Anterior cingulate cortex (tissue), 58 donors: Measurements from ENCODE around the gene CXCL11.
"Not testable (repeated sequence)": the region's sequence is repeated elsewhere in the genome, so short reads cannot be mapped to it uniquely, and the experiment has no call there.

Source experiments
- DNase-seq, 58 donors: peaks; one replicate each; lab custom pipeline; 2025; lab: John Stamatoyannopoulos, UW

CXCL11 gene

GRCh38 chr4:76044686-76045085 is 8.8 kb upstream of the CXCL11 start:
- DNase-seq = not testable (repeated sequence)

GRCh38 chr4:76043306-76043705 is 7.4 kb upstream of the CXCL11 start:
- not testable (repeated sequence) for DNase-seq

DNA sequence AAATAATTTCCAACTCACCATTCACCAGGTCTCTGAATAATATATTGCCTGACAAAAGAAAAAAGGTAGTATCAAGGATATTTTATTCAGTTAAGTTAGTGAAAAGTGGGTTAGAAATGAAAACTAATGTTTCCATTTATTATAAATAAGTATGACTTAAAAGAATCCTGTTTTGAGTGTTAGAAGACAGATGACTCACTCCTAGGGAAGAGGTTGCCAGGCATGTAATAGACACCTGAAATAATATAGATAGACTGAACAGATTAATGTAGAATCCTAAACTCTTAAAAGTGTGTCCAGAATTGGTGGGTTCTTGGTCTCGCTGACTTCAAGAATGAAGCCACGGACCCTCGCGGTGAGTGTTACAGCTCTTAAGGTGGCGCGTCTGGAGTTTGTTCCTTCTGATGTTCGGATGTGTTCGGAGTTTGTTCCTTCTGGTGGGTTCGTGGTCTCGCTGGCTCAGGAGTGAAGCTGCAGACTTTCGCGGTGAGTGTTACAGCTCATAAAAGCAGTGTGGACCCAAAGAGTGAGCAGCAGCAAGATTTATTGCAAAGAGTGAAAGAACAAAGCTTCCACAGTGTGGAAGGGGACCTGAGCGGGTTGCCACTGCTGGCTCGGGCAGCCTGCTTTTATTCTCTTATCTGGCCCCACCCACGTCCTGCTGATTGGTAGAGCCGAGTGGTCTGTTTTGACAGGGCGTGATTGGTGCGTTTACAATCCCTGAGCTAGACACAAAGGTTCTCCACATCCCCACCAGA is 6.5 kb upstream of the CXCL11 start:
- not testable (repeated sequence) for DNase-seq

DNA sequence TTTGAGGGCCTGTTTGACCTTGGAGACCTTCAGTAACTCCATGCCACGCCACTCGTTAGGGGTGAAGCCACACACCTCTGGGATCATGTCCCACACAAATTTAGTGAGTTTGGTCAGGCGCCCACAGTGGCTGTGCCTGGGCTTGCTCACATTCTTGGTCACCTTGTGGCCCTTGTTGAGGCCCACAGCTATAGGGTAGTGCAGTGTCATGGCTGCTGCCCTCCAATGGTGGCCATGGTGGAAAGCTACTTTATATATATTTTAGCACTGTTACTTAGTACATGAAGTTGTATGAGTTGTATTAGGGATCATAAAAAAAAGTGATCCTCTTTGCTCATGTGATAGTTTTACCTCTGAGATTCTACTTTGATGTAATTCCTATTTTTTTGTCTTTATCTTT is 985 bp upstream of the CXCL11 start:
- no peak for DNase-seq

DNA sequence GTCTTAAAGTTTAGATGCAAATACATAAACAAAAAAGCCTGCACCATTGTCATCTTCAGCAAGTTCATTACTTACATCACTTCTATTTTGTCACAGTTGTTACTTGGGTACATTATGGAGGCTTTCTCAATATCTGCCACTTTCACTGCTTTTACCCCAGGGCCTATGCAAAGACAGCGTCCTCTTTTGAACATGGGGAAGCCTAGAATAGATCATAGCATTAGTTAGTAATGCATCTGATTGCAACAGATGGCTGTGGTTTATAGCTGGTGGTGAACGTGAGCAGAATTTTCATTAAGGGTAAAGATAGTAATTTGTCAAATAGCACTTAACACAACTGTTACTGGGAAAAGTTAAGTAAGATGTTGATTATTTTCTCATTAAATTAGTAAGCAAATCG is 729 bp downstream of the CXCL11 start:
- DNase-seq = no peak

DNA sequence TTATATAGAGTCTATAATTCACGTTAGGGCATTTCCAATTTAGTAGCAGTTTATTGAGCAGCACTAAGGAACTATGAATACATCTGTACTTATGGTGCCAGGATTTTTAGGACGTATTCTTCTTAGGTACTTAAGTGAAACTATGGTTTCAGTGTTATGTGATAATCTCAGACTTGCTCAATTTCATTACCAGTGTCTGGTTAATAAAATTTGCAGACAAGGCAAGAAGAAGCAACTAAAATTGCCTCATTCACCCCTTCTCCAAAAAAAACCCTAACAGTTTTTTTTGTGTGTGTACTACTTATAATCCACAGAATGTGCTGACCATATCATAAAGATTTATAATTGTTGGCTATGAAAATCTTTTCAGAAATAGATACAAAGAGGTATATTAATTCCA is 6.6 kb downstream of the CXCL11 start:
- DNase-seq = no peak

DNA sequence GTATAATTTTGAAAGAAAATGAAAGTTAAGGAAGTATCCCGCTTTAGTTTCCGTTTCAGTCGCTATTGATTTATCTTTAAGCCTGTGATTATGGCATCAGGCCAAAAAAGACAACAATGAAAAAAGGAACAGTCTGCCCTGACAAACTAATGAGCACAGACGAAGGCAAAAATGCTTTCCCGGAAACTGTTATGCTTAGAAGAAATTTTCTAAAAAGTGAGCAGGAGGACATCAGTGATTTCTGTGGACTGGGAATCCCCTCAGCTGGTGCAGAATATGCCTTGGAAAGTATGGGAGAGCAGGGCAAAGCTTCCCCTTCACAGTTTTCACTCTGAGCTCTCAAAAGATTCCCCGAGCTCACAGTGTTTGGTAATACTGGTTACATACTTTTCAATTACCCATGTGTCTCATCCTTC is 7.5 kb downstream of the CXCL11 start:
- peak in 1 of 58 donors; percentile 26 for DNase-seq

GRCh38 chr4:76024065-76024464 is 11.8 kb downstream of the CXCL11 start:
- no peak for DNase-seq

DNA sequence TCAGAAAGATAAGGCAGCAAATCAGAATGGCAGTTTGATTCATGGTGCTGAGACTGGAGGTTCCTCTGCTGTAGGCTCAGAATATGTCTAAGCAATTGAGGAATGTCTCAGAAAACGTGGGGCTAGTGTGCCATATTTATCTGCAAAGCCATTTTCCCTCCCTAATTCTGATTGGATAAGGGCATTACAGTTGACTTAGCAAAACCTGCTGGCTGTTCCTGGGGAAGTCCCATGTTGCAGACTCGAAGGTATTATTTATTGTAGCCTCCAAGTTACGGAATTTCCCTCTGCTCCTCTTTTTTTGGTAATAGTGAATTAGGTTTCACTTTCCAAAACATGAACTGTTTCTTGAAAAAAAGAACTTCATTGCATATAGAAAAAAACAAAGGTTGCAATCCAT is 12.5 kb downstream of the CXCL11 start, which contains the start of gene CXCL10:
Gene CXCL10, minus strand, starts transcription at position 109 of the 400 bp plus-strand sequence. Its CDS starts 66 bp downstream, at position 43.
- no peak for DNase-seq

- no peak for DNase-seq
Measured at GRCh38 chr4:76022677-76023076, 13.2 kb downstream of the CXCL11 start.

DNA sequence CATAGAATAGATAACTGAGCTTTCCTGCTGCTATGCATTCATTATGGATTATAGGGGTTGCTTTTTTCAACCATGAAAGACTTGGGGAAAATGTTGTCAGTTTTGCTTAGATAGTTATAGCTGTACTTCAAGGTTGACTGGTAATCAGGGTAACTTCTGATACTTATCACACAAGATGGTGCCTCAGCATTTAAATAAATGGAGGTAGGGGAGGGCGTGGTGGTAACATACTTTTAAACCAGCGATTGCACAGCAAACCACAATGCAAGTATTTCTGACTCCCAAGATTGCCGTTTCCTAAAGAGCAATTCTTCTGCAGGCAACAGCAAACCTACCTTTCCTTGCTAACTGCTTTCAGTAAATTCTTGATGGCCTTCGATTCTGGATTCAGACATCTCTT is 13.8 kb downstream of the CXCL11 start:
- DNase-seq = no peak

DNA sequence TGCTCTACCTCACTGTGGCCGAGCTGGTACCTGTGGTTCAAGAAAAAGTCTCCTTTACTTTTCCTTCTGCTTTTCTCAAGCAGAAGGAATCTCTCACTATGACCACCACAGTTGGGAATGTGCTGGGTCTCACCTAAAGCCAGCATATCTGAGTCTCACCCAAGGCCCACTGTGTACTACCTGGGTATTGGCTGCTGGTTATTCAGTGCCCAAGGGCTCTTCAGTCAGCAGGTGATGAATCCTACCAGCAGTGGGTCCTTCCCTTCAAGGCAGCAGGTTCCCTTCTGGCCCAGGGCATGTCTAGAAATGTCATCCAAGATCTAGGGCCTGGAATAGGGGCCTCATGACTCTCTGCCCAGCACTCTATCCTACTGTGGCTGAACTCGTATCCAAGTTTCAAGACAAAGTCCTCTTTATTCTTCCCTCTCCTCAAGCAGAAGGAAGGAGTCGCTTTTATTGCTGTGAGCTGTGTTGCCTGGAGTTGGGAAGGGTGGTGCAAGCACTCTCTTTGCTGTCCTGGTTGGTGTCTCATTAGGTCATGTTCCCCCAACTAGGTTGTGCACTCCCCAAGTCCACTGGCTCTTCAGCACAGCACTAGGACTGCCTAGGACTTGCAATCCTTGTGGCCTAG is 18.7 kb downstream of the CXCL11 start:
- DNase-seq = no peak

DNA sequence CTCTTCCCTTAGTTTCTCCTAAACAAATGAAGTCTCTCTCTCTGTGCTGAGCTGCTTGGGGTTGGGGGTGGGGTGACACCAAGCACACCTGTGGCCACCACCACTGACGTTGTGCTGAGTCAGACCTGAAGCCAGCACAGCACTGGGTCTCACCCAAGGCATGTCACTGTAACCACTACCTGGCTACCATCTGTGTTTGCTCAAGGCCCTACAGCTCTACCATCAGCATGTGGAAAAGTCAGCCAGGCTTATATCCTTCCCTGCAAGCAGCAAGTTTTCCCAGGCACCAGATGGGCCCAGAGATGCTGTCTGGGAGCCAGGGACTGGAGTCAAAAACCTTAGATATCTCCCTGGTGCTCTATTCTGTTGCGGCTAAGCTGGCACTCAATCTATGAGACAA is 19.5 kb downstream of the CXCL11 start:
- DNase-seq = peak in 6 of 58 donors; percentile 5 to 30 (median 10)

- DNase-seq = no peak
Measured at GRCh38 chr4:76013540-76013939, 22.3 kb downstream of the CXCL11 start.

DNA sequence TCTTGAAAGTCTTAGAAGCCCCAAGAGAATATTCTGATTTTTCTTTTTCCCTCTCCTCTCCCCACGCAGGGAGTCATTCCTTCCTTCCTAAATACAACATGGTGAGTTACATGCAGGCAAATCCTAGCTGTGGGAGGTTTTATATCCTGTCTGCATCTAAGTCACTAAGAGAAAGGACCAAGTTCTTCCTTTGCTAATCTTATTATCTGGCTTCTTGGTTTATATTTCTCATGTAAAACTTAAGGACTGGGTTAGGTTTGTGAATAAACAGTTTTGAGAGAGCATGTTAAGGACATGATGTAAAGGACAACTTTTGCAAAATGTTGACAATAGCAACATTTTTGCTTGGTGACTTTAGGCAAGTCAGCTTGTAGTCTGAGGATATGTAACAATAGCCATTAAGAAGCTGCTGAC is 23.5 kb downstream of the CXCL11 start:
- DNase-seq = no peak

DNA sequence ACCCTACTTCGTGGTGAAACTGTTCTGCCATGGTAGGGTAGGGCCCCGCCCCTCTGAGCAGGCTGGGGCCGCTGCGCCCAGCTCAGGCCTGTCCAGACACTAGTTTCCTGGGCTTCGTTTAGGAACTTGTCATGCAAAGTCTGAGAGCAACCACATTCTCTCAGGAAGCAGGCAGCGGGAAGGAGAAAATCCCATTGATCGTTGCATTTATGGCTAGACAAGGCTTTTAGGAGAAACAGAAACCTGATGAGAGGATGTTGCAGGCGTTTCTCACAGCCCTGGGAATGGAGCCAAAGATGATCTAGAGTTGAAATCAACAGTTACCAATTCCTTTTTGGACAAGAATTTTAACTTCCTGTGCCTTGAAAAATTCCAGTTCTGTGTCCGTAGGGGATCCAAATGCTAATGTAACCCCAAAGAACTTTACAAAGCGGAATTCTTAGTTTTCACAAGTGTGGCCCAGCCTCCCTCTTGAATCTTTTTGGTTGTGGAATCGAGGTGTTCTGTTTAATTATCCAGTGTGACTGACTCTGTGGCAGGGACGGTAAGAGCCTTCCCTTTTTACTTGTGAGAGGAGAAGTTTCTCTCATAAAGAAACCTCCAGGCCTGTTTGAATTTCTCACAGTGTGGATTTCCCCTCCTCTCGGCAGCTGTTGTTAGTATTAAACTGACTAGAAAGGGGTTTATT is 24.0 kb downstream of the CXCL11 start:
- DNase-seq = peak in 5 of 58 donors; percentile 5 to 31 (median 24)

- no peak for DNase-seq
Measured at GRCh38 chr4:76011018-76011670, 24.7 kb downstream of the CXCL11 start.

DNA sequence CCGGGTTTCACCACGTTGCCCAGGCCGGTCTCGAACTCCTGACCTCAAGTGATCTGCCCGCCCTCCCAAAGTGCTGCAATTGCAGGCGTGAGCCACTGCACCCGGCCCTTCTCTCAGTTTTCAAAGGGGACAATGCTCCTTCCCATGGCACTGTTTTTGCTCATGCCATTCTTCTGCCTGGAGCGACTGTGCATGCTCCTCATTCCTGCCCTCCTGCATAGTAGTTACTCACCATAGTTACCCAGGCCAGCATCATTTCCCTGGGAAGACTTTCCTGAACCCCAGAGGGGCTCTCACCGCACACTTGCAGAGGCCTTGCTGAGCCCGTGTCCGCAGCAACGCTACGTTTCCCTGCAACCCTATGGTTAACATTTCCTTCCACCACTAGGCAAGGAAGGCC is 25.3 kb downstream of the CXCL11 start:
- DNase-seq = no peak

DNA sequence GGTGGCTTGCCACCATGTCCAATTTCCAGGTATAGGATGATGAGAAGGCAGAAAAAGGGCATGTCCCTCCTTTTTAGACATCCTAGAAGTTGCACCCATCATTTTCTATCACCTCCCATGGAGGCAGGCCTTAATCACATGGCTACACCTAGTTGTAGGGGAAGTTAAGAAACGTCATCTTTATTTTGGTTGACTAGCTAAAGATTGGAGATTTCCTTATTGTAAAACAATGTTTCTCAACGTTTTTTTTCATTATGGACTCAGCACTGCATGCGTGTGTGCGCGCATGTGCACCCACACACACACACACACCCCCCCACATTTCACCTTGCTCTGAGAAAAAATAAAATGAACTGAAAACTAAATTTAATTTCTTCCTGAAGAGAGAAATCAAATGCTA is 26.6 kb downstream of the CXCL11 start:
- DNase-seq = no peak

DNA sequence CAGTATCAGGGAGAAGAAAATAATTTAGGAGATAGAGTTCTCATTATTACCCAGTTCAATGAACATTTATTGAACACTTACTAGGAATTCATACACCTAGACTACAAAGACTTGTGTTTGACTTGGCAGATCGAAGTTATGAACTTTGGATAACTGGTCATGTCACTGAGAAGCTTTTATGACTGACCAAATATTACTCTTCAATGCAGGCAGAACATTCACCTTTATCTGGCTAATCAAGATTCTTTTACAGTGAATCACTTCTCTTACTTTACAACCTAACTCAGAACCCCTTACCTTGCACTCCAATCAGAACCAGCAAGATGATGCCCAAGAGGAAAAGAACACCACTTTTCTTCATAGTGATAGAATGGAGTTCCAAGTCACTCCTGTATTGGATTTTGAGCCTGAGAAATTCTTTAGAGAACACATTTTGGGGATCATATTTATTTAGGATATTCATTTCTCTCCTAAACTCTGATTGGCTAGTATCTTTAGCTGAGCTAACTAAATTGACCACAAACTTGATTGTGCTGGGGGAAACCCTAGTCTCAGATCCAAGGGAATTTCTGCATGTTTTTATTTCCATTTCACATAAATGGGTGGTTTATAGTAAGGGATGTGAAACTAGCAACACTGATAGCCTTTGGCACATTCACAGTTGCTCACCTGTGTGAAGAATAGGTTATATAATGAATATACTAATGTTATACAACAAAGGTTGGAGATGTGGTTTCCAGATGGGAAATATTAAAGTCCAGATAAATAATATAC is 28.6 kb downstream of the CXCL11 start, which contains the start of gene CXCL9:
Gene CXCL9, minus strand, starts transcription at position 421 of the 774 bp plus-strand sequence. Its CDS starts 60 bp downstream, at position 361.
- no peak for DNase-seq
